Measurements from ENCODE around the gene GTPBP2. TPM values are rescaled to one million over a fixed set of nuclear protein-coding genes. Genes with fewer than 3 reads are reported as not detected.

GTPBP2 gene
- total RNA-seq, 3 donors from 2014 or later: 61.1 to 100 (median 82.1) TPM

DNA sequence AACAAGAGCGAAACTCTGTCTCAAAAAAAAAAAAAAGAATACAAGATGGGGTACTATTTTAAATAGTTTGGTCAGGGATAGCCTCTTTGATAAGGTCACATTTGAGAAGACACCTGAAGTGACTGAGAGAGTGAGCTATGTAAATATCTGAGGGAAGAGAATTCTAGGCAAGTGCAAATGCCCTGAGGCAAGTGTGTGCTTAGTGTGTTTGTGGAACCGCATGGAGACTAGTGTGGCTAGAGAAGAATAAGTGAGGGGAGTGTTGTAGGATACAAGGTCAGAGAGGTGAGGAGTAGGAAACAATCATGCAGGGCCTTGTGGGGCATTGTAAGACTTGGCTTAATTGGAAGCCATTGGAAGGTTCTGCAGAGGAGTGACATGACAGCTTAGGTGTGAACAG lies 19.2 kb upstream of the GTPBP2 start:
- no peak for DNase-seq
- TF ChIP-seq, protein P1, sequence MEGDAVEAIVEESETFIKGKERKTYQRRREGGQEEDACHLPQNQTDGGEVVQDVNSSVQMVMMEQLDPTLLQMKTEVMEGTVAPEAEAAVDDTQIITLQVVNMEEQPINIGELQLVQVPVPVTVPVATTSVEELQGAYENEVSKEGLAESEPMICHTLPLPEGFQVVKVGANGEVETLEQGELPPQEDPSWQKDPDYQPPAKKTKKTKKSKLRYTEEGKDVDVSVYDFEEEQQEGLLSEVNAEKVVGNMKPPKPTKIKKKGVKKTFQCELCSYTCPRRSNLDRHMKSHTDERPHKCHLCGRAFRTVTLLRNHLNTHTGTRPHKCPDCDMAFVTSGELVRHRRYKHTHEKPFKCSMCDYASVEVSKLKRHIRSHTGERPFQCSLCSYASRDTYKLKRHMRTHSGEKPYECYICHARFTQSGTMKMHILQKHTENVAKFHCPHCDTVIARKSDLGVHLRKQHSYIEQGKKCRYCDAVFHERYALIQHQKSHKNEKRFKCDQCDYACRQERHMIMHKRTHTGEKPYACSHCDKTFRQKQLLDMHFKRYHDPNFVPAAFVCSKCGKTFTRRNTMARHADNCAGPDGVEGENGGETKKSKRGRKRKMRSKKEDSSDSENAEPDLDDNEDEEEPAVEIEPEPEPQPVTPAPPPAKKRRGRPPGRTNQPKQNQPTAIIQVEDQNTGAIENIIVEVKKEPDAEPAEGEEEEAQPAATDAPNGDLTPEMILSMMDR (IDR thresholded peaks at IDR 0.05): no peak
- Histone ChIP-seq H3K4me3 (no peak overlapping the region), H3K4me1 (ENCODE audit: low read depth) (peaks cover 9% of the 10 kb centered on the region), H3K9me3 (no peaks in the 10 kb centered on the region), H3K36me3 (ENCODE audit: low read depth) (no peaks in the 10 kb centered on the region)
- no peak for ATAC-seq
- intact Hi-C loops (cut with DNase I, micrococcal nuclease): no loop called here

- TF ChIP-seq, protein P1 (IDR thresholded peaks at IDR 0.05): no peak
- no peak for ATAC-seq
- H3K9me3 ChIP-seq: no peaks in the 10 kb centered on the region
- H3K36me3 ChIP-seq (ENCODE audit: low read depth): no peaks in the 10 kb centered on the region
- intact Hi-C loops (cut with DNase I, micrococcal nuclease): no loop called here
- H3K4me1 ChIP-seq (ENCODE audit: low read depth): peaks cover 9% of the 10 kb centered on the region
- H3K4me3 ChIP-seq: no peak overlapping the region
- no peak for DNase-seq
Measured at GRCh38 chr6:43647613-43648012, 18.5 kb upstream of the GTPBP2 start.

- Histone ChIP-seq H3K4me3 (no peak overlapping the region), H3K4me1 (ENCODE audit: low read depth) (peaks cover 9% of the 10 kb centered on the region), H3K36me3 (ENCODE audit: low read depth) (peaks cover 3% of the 10 kb centered on the region), H3K9me3 (no peaks in the 10 kb centered on the region)
- TF ChIP-seq, protein P1 (IDR thresholded peaks at IDR 0.05): no peak
- intact Hi-C loops (cut with DNase I, micrococcal nuclease): no loop called here
- ATAC-seq (no peak), DNase-seq (no peak)
Measured at GRCh38 chr6:43645613-43645964, 16.5 kb upstream of the GTPBP2 start.

DNA sequence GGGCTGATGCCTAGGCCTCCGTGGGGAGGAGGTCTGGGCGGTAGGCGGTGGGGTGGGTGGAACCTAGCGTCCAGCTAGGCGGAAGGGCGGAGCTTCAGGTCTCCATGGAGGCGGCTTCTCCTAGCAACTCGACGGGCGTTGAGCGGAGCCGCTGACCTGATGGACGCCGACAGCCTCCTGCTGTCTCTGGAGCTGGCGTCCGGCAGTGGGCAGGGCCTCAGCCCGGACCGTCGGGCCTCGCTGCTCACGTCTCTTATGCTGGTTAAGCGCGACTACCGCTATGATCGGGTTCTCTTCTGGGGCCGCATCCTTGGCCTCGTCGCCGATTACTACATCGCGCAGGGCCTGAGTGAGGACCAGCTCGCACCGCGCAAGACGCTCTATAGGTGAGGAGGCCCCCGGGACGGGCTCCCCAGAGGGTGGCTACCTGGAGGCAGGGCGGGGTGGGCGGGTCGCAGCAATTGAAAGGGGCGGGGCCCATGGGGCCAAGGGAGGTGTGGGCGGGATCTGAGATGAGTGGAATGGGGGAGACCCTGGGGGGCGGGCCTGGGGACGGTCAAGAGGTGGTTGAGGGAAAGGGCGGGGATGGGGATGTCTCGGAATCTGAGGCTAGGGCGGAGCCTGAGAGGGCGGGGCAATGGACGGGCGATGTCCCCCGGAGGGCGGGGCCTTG lies 16.0 kb upstream of the GTPBP2 start, which contains the start of gene RSPH9:
Gene RSPH9, plus strand, starts transcription at position 97 of the 673 bp plus-strand sequence. Its CDS starts 63 bp downstream, at position 160.
- Histone ChIP-seq H3K4me3 (no peak within 1 kb of the TSS), H3K9me3 (no peaks in the 10 kb centered on the region), H3K4me1 (ENCODE audit: low read depth) (peaks cover 9% of the 10 kb centered on the region), H3K36me3 (ENCODE audit: low read depth) (peaks cover 7% of the 10 kb centered on the region)
- intact Hi-C loops (cut with DNase I, micrococcal nuclease): no loop called here
- ATAC-seq: peak; percentile 83
- peak; percentile 81 to 85 (median 81) for DNase-seq
- TF ChIP-seq, protein P1 (IDR thresholded peaks at IDR 0.05): no peak

- H3K4me1 ChIP-seq (ENCODE audit: low read depth): peaks cover 21% of the 10 kb centered on the region
- ATAC-seq (no peak), DNase-seq (no peak)
- TF ChIP-seq, protein P1 (IDR thresholded peaks at IDR 0.05): no peak
- H3K36me3 ChIP-seq (ENCODE audit: low read depth): peaks cover 7% of the 10 kb centered on the region
- H3K4me3 ChIP-seq: no peak overlapping the region
- intact Hi-C loops (cut with DNase I, micrococcal nuclease): no loop called here
- no peaks in the 10 kb centered on the region for H3K9me3 ChIP-seq
Measured at GRCh38 chr6:43639984-43640800, 11.1 kb upstream of the GTPBP2 start.

Measured in mucosa of descending colon (tissue), 3 donors.